Tibial nerve (tissue), 4 donors: Measurements from ENCODE around the gene PPM1H. TPM values are rescaled to one million over a fixed set of nuclear protein-coding genes. Genes with fewer than 3 reads are reported as not detected.
"Not testable (repeated sequence)": the region's sequence is repeated elsewhere in the genome, so short reads cannot be mapped to it uniquely, and the experiment has no call there.

Source experiments
- DNase-seq, 2 donors: peaks; one replicate each; pipeline ENCODE4 v3.0.0-alpha.2; 2019; ENCODE audit warnings: low spot score in 2 of 2
- H3K27ac ChIP-seq, 4 donors: fragments of 200-600 bp; sonication (generic) in 3 of 4; one replicate each; pipeline ENCODE4 v1.5.1; 2017 to 2019; ENCODE audit warnings: mild to moderate bottlenecking in 1 of 4
- H3K27me3 ChIP-seq, 2 donors: fragments of 200-600 bp; sonication (generic) in 1 of 2; one replicate each; pipeline versions ENCODE4 v1.5.1 to v1.6.0; 2017 to 2019
- H3K36me3 ChIP-seq, 3 donors: fragments of 200-600 bp; sonication (generic); one replicate each; pipeline ENCODE4 v1.5.1; 2018 to 2019
- H3K4me1 ChIP-seq, 4 donors: fragments of 200-600 bp; sonication (generic) in 3 of 4; one replicate each; pipeline ENCODE4 v1.5.1; 2017 to 2019
- H3K4me3 ChIP-seq, 4 donors: fragments of 200-600 bp; sonication (generic) in 3 of 4; one replicate each; pipeline ENCODE4 v1.5.1; 2017 to 2019; ENCODE audit warnings: mild to moderate bottlenecking in 1 of 4, moderate library complexity in 1 of 4
- H3K9me3 ChIP-seq, 4 donors: fragments of 200-600 bp; sonication (generic) in 3 of 4; one replicate each; pipeline ENCODE4 v1.5.1; 2017 to 2019
- EP300 ChIP-seq, 2 donors: sonication (generic); formaldehyde crosslinking; IDR thresholded peaks; one replicate each; pipeline ENCODE4 v1.6.1; 2017; ENCODE audit warnings: antibody characterized with exemption in 2 of 2, mild to moderate bottlenecking in 1 of 2
- POLR2A ChIP-seq, 2 donors: fragments of 450-650 bp; IDR thresholded peaks; one replicate each; pipeline ENCODE4 v1.6.1; 2017; ENCODE audit warnings: antibody characterized with exemption in 2 of 2, mild to moderate bottlenecking in 2 of 2, moderate library complexity in 2 of 2
- WGBS, 2 donors: methylation state at CpG; one replicate each; pipeline ENCODE4 v1.1.5; 2018; 5-methylcytosine and 5-hydroxymethylcytosine counted together
- total RNA-seq, 4 donors: library from RNA; depleted of rRNA; stranded (reverse); fragments of >200 nt; gene quantifications; one replicate each; pipeline ENCODE4 v1.1.0, GENCODE V29; 2016
- TF ChIP-seq, protein P1 (sequence below), 5 experiments: fragments of 200-600 bp in 3 of 5; fragments of 450-650 bp in 2 of 5; sonication (generic) in 3 of 5; IDR thresholded peaks; one replicate each; pipeline ENCODE4 v1.5.1; 2016 to 2019; ENCODE audit warnings: antibody characterized with exemption in 5 of 5, mild to moderate bottlenecking in 3 of 5, moderate library complexity in 2 of 5

Gene PPM1H
- total RNA-seq, 4 donors from 2014 or later, result 0.78 to 2.6 (median 1.3) TPM

DNA sequence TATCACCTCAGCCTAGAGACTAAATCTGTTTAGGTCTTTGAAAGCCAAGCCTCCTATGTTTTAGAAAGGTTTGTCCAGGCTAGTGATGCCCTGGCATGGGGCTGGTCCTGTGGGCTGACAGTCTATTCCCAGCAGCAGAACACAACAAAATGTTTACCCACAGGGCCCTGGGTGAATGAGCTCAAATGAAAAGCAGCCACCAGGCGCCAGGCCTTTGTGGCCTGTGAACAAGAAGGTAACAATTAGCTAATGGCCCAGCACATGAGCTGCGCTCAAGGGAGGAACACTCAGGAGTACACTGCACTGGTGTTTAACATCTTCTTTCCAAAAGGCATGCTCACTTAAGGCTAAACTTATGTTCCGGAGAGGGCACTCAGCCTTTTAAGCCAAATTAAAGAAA lies 266.2 kb downstream of the PPM1H start:
- no peak for DNase-seq
- H3K4me1 ChIP-seq, result no peaks in the 10 kb centered on the region
- H3K27me3 ChIP-seq, result no peaks in the 10 kb centered on the region
- no peak overlapping the region for H3K4me3 ChIP-seq
- TF ChIP-seq, protein P1, sequence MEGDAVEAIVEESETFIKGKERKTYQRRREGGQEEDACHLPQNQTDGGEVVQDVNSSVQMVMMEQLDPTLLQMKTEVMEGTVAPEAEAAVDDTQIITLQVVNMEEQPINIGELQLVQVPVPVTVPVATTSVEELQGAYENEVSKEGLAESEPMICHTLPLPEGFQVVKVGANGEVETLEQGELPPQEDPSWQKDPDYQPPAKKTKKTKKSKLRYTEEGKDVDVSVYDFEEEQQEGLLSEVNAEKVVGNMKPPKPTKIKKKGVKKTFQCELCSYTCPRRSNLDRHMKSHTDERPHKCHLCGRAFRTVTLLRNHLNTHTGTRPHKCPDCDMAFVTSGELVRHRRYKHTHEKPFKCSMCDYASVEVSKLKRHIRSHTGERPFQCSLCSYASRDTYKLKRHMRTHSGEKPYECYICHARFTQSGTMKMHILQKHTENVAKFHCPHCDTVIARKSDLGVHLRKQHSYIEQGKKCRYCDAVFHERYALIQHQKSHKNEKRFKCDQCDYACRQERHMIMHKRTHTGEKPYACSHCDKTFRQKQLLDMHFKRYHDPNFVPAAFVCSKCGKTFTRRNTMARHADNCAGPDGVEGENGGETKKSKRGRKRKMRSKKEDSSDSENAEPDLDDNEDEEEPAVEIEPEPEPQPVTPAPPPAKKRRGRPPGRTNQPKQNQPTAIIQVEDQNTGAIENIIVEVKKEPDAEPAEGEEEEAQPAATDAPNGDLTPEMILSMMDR (IDR thresholded peaks at IDR 0.05), result no peak
- no peak for TF ChIP-seq EP300 (IDR thresholded peaks at IDR 0.05)
- no peak for TF ChIP-seq POLR2A (IDR thresholded peaks at IDR 0.05)
- no peak overlapping the region for H3K27ac ChIP-seq
- 87 to 95% methylated on average over 3 of the region's 3 CpGs for WGBS, 2 donors
- no peaks in the 10 kb centered on the region for H3K36me3 ChIP-seq
- H3K9me3 ChIP-seq, result no peaks in the 10 kb centered on the region

DNA sequence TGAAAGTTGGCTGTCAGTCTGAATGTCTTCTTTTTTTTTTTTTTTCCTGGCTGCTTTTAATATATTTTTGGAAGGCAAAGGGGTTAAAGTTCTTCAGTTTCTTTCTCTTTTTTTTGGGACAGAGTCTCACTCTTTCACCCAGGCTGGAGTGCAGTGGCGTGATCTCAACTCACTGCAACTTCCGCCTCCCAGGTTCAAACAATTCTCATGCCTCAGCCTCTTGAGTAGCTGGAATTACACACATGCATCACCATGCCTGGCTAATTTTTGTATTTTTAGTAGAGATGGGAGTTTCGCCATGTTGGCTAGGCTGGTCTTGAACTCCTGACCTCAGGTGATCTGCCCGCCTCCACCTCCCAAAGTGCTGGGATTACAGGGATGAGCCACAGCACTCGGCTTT lies 270.0 kb downstream of the PPM1H start:
- not testable (repeated sequence) for H3K9me3 ChIP-seq, H3K4me1 ChIP-seq, DNase-seq, H3K36me3 ChIP-seq, H3K4me3 ChIP-seq, H3K27ac ChIP-seq, H3K27me3 ChIP-seq
- WGBS, 2 donors, result 94% methylated on average over 5 of the region's 5 CpGs

DNA sequence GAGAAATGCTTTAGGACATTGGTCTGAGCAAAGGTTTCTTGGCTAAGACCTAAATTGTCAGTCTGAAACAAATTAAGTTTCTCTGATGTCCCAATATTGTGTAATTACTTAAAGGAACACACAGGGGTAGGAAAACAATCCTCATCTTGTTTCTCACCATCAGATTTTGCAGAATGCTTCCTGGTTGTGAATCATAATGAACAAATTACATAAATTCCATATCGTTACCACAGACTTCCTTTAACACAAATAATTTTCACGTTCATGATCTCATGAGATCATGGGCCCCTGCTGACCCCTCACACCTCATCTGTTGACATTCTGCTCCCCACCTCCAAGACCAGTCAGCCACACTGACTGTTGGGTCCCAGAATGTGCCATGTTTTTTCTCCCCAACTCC lies 274.2 kb downstream of the PPM1H start:
- no peak overlapping the region for H3K27ac ChIP-seq
- 41 to 45% methylated on average over 2 of the region's 2 CpGs for WGBS, 2 donors

DNA sequence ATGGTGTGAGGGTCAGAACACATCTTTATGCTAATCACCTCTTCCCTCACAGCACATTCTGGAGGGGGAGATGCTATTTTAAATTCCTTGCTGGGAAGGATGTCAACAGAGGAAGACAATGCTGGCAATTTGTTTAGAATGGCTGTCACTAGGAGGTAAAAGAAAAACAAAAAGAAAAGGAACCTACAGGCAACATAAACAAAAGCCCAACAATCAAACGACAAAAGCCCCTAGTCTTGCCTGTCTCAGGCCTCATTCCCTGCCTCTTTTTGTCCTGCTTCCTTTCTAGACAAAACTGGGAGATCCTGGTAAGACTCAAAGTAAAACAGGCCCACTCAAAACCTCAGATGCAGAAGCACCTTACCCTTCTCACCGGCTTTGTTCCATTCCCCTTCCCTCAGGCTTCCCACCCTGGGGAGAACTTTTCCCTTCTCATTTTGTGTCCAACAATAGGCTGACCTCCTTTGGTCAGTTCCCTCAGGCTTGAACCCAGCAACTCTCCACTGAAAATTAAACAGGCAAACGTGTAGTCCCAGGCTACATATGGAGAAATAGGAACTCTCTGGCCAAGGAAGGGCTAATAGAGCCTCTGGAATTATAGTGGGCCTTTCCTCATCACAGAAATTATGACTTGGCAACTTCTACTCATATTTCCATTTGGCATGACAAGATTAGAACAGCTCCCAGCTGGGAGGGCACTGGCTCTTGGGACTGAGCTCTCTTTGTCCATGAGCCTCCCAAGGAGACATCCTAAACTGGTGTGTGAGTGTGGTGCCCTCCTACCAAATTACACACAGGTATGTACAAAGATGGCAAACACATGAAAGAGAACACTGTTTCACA lies 275.3 kb downstream of the PPM1H start:
- no peak overlapping the region for H3K4me3 ChIP-seq
- no peaks in the 10 kb centered on the region for H3K36me3 ChIP-seq
- H3K27me3 ChIP-seq, result no peaks in the 10 kb centered on the region
- 57 to 61% methylated on average over 3 of the region's 3 CpGs for WGBS, 2 donors
- no peak for DNase-seq
- H3K4me1 ChIP-seq, result peaks cover 0 to 17% (median 0%) of the 10 kb centered on the region in 4 donors
- H3K27ac ChIP-seq, result no peak overlapping the region
- H3K9me3 ChIP-seq, result no peaks in the 10 kb centered on the region
- TF ChIP-seq, protein P1 (IDR thresholded peaks at IDR 0.05), result no peak
- TF ChIP-seq POLR2A (IDR thresholded peaks at IDR 0.05), result no peak
- no peak for TF ChIP-seq EP300 (IDR thresholded peaks at IDR 0.05)

More for the DNA sequence above, 274.2 kb downstream of the PPM1H start:
- H3K27me3 ChIP-seq, result no peaks in the 10 kb centered on the region
- no peak for DNase-seq
- no peaks in the 10 kb centered on the region for H3K36me3 ChIP-seq
- peaks cover 0 to 16% (median 0%) of the 10 kb centered on the region in 4 donors for H3K4me1 ChIP-seq
- no peaks in the 10 kb centered on the region for H3K9me3 ChIP-seq
- TF ChIP-seq EP300 (IDR thresholded peaks at IDR 0.05) (no peak), POLR2A (IDR thresholded peaks at IDR 0.05) (no peak)
- TF ChIP-seq, protein P1 (IDR thresholded peaks at IDR 0.05), result no peak
- no peak overlapping the region for H3K4me3 ChIP-seq

DNA sequence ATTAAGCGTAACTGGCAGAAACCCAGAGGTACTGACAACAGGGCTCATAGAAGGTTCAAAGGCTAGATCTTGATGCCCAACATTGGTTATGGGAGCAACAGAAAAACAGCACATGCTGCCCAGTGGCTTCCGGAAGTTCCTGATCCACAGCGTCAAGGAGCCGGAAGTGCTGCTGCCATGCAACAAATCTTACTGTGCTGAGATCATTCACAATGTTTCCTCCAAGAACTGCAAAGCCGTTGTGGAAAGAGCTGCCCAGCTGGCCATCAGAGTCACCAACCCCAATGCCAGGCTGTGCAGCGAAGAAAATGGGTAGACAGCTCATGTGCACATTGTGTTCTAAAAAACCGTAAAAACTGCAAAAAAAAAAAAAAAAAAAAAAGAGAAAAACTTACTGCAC lies 276.0 kb downstream of the PPM1H start:
- Histone ChIP-seq H3K27me3 (no peaks in the 10 kb centered on the region), H3K9me3 (no peaks in the 10 kb centered on the region), H3K27ac (no peak overlapping the region), H3K4me1 (peaks cover 0 to 17% (median 0%) of the 10 kb centered on the region in 4 donors), H3K4me3 (no peak overlapping the region), H3K36me3 (no peaks in the 10 kb centered on the region)
- DNase-seq, result no peak
- TF ChIP-seq, protein P1 (IDR thresholded peaks at IDR 0.05), result no peak
- TF ChIP-seq POLR2A (IDR thresholded peaks at IDR 0.05) (no peak), EP300 (IDR thresholded peaks at IDR 0.05) (no peak)
- WGBS, 2 donors, result 77 to 82% methylated on average over 7 of the region's 7 CpGs
